GM06990 (cell line): Measurements from ENCODE around the gene SULT6B1.

Source experiments
- DNase-seq: peaks from one replicate; pipeline ENCODE4 v3.0.0-alpha.2; 2011; ENCODE audit not compliant: insufficient read length; ENCODE audit errors: extremely low read depth
- H3K27me3 ChIP-seq: replicated peaks from 2 replicates; pipeline ENCODE4 v1.6.0; 2011; ENCODE audit warnings: low read length; ENCODE audit not compliant: control insufficient read depth, insufficient read depth
- H3K36me3 ChIP-seq: 2 replicates; pipeline ENCODE4 v1.5.1; 2011; ENCODE audit warnings: low read length; ENCODE audit not compliant: control insufficient read depth, insufficient read depth
- H3K4me3 ChIP-seq: replicated peaks from 2 replicates; pipeline ENCODE4 v1.5.1; 2011; ENCODE audit warnings: low read depth, mild to moderate bottlenecking, control low read depth, low read length
- TF ChIP-seq, protein P1 (sequence below): IDR thresholded peaks from 2 replicates; pipeline ENCODE4 v1.5.1; 2011; ENCODE audit warnings: low read length, control low read depth, mild to moderate bottlenecking, inconsistent platforms; ENCODE audit not compliant: insufficient read depth, poor library complexity, severe bottlenecking

Gene SULT6B1, protein sequence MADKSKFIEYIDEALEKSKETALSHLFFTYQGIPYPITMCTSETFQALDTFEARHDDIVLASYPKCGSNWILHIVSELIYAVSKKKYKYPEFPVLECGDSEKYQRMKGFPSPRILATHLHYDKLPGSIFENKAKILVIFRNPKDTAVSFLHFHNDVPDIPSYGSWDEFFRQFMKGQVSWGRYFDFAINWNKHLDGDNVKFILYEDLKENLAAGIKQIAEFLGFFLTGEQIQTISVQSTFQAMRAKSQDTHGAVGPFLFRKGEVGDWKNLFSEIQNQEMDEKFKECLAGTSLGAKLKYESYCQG

DNA sequence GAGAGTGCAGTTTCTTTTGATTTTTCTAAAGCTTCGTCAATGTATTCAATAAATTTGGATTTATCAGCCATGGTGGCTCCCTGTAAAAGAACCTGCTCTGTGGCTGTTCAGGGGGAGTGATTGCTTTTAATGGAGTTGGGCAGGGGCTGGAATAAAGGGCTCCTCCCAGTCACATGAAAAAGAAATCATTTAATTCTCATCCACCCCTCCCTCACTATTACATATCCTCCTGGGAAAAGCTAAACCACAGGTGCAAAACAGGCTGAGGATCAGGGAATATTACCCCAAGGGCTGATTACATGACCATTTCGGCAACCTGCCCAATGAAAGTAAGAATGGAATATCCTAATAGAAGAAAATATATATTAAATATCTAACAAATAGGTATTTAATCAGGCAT lies at the start of gene SULT6B1:
Gene SULT6B1, minus strand, starts transcription at position 101 of the 400 bp plus-strand sequence. Its CDS starts 30 bp downstream, at position 71.
- no peak for DNase-seq
- Histone ChIP-seq H3K4me3 (no peak within 1 kb of the TSS), H3K27me3 (no peaks in the 10 kb centered on the region), H3K36me3 (no peaks in the 10 kb centered on the region)
- TF ChIP-seq, protein P1, sequence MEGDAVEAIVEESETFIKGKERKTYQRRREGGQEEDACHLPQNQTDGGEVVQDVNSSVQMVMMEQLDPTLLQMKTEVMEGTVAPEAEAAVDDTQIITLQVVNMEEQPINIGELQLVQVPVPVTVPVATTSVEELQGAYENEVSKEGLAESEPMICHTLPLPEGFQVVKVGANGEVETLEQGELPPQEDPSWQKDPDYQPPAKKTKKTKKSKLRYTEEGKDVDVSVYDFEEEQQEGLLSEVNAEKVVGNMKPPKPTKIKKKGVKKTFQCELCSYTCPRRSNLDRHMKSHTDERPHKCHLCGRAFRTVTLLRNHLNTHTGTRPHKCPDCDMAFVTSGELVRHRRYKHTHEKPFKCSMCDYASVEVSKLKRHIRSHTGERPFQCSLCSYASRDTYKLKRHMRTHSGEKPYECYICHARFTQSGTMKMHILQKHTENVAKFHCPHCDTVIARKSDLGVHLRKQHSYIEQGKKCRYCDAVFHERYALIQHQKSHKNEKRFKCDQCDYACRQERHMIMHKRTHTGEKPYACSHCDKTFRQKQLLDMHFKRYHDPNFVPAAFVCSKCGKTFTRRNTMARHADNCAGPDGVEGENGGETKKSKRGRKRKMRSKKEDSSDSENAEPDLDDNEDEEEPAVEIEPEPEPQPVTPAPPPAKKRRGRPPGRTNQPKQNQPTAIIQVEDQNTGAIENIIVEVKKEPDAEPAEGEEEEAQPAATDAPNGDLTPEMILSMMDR, result no peak

DNA sequence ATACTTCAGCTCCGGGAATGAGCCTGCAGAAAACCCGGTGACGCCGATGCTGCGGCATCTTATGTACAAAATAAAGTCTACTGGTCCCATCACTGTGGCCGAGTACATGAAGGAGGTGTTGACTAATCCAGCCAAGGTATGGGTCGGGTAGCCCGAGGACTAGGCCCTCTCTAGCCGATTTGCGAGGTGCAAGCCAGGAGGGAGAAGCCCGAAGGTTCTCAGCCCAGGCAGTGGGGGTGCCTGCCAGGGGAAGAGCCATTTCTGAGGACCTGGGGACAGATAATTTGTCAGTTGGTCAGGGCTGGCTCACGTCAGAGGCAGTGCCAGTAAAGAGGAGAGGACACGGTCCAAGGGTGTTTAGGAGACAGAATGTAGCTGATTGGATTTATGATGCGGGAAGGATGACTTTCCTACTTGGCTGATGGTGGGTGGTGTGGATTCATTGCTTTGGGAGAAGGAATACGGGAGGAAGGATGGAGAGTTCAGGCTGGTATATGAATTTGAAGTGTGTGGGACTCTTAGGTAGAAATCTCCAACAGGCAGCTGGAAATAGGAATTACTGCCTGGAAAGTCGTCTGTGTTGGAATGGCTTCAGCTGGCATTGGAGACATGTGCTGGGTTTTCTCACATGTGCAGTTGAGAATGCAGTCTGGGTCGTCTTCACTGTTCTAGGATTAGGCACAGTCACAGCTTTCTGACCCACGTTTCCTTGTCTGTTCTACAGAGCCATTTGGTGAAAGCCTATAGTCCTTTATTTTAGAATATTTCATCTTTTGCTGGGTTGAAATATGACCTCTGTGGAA lies 43.9 kb upstream of the SULT6B1 start:
- Histone ChIP-seq H3K27me3 (no peaks in the 10 kb centered on the region), H3K4me3 (peak overlapping the region; percentile 90), H3K36me3 (0 out of 2 replicates have a peak, but pooled peaks cover 2% of the 10 kb centered on the region)
- TF ChIP-seq, protein P1, result no peak
- DNase-seq, result no peak

DNA sequence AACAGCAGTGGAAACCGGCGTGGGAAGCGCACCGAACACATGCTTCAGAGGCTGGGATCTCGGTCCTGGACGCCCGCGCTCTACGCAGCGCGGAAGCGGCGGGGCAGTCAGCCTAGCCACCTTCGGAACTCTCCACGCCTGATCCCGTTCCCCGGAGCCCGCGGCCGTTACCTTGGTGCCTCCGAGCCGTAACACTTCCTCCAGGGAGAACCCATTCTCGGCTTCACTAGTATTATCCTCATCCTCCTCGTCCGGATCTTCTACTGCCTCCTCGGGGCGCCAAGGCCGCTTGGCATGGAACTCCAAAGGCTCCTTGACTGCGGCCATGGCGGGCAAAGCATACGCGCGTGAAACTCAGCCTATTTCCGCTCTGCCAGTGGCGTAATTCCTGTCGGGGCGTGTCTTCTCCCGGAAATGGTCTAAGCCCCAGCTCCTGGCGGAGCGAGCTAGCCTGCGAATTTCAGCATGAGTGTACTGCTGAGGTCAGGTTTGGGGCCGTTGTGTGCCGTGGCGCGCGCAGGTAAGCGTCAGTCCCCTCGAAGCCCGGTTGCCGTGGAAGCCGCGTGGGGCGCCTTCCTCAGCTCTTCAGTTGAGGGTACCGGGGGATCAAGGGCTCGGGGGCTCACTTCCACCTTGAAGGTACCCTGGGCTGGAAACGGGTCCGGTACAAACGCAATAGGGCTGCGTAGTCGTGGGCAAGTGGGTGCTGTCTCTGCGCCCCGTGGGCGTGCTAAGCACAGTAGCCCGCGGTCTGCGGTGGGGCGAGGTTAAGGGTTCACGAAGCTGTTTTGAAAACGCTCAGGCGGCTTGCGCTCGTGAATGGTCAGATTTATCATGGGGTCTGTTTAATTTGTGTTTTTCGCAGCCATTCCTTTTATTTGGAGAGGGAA lies 43.0 kb upstream of the SULT6B1 start, which contains the start of the genes CEBPZ and NDUFAF7:
Gene CEBPZ, minus strand, starts transcription at position 356 of the 890 bp plus-strand sequence. Its CDS starts 29 bp downstream, at position 327.
Gene NDUFAF7, plus strand, starts transcription at position 418 of the 890 bp plus-strand sequence. Its CDS starts 48 bp downstream, at position 466.
- TF ChIP-seq, protein P1, result no peak
- Histone ChIP-seq H3K4me3 (peak within 1 kb of the TSS; percentile 90), H3K36me3 (peaks cover 2% of the 10 kb centered on the region; the same call in 1 of the 2 replicates), H3K27me3 (no peaks in the 10 kb centered on the region)
- DNase-seq, result peak; percentile 86

DNA sequence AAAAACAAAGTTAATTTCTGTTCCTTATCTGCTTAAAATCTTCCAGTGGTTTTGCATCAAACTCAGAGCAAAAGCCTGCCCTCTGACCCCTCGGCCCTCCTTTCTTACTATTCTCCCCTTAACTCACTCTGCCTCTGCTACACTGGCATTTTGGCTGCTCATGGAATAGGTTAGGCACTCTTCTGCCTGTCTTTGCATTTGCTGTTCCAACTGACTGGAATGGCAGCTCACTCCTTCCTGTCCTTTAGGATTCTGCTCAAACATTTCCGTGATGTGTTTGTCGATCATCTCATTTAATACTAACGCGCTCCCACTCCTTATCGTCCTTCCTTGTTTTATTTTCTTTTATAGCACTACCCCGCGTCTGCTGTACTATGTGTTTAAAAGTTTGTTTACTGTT lies 42.1 kb upstream of the SULT6B1 start:
- no peak for DNase-seq
- Histone ChIP-seq H3K4me3 (peak overlapping the region; percentile 90), H3K36me3 (peaks cover 2% of the 10 kb centered on the region; the same call in 1 of the 2 replicates), H3K27me3 (no peaks in the 10 kb centered on the region)
- TF ChIP-seq, protein P1, result no peak

DNA sequence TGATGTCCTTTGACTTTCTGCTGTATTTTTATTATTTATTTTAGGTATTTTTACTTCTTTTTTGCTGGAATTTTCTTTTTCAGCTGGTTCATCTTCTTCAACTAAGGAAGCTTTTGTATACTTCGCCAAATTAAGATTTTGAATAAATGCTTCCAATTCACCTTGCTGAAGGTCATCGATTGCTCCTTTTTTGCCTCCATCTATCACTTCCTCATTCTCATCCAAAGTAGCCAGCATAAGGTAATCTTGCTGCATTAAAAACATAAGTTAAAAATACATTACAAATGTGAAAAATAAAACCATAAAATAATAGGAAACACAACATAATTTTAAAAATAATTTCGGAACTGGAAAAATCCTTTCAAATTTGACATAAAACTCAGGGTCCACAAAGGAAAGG lies 40.3 kb upstream of the SULT6B1 start:
- Histone ChIP-seq H3K36me3 (peaks cover 2% of the 10 kb centered on the region; the same call in 1 of the 2 replicates), H3K4me3 (no peak overlapping the region), H3K27me3 (no peaks in the 10 kb centered on the region)
- TF ChIP-seq, protein P1, result no peak
- no peak for DNase-seq
